Stimulated activated CD8-positive, alpha-beta memory T cell treated with anti-CD3 and anti-CD28 coated beads, Interleukin-7, amount 100 ng/mL, for 48 hours (primary cell): ENCODE measurements around the gene CCL28.

Source experiments
- DNase-seq, 2 donors: peaks; one replicate each; pipeline ENCODE4 v3.0.0-alpha.2; 2020; ENCODE audit warnings: low read depth in 1 of 2; ENCODE audit errors: extremely low read depth in 1 of 2

The CCL28 gene

GRCh38 chr5:43358726-43359125 is 53.5 kb downstream of the CCL28 start:
- DNase-seq = no peak

GRCh38 chr5:43358301-43358700 is 53.9 kb downstream of the CCL28 start:
- DNase-seq = no peak

- DNase-seq = no peak
These were observed 54.3 kb downstream of the CCL28 start for GRCh38 chr5:43357878-43358281.

GRCh38 chr5:43357067-43357466 is 55.1 kb downstream of the CCL28 start:
- DNase-seq = no peak

GRCh38 chr5:43354774-43355173 is 57.4 kb downstream of the CCL28 start:
- no peak for DNase-seq

- no peak for DNase-seq
These were observed 58.5 kb downstream of the CCL28 start for GRCh38 chr5:43353668-43354067.

GRCh38 chr5:43352915-43353314 is 59.3 kb downstream of the CCL28 start:
- no peak for DNase-seq

- DNase-seq = no peak
These were observed 60.1 kb downstream of the CCL28 start for GRCh38 chr5:43352131-43352530.

- DNase-seq = no peak
These were observed 63.3 kb downstream of the CCL28 start for GRCh38 chr5:43348861-43349363.

- no peak for DNase-seq
These were observed 64.0 kb downstream of the CCL28 start for GRCh38 chr5:43348207-43348606.

- DNase-seq = no peak
These were observed 73.3 kb downstream of the CCL28 start for GRCh38 chr5:43338862-43339261.

- DNase-seq = peak in 1 of 2 donors; percentile 9
These were observed 76.0 kb downstream of the CCL28 start for GRCh38 chr5:43336159-43336558.

- DNase-seq = no peak
These were observed 76.5 kb downstream of the CCL28 start for GRCh38 chr5:43335681-43336080.

- DNase-seq = no peak
These were observed 79.8 kb downstream of the CCL28 start for GRCh38 chr5:43332401-43332800.
